HG02970 (cell line): ENCODE results near the gene GOLGA7B.

ENCODE experiments used
- ATAC-seq: cut with Tn5 transposase; IDR thresholded peaks from one replicate; pipeline ENCODE4 v1.9.1; 2021; ENCODE audit warnings: mild to moderate bottlenecking, moderate library complexity, moderate number of reproducible peaks; ENCODE audit not compliant: unreplicated experiment, low FRiP score

GOLGA7B gene

GRCh38 chr10:97915346-97916131 is 65.9 kb downstream of the GOLGA7B start:
- no peak for ATAC-seq

- no peak for ATAC-seq
Observed at GRCh38 chr10:97916586-97916985, 66.9 kb downstream of the GOLGA7B start.

- ATAC-seq = no peak
Observed at GRCh38 chr10:97919012-97919411, 69.4 kb downstream of the GOLGA7B start.

- no peak for ATAC-seq
Observed at GRCh38 chr10:97920865-97921264, 71.2 kb downstream of the GOLGA7B start.
